Endothelial cell of umbilical vein (primary cell): ENCODE measurements around the gene HTATSF1. TPM values are rescaled to one million over a fixed set of nuclear protein-coding genes. Genes with fewer than 3 reads are reported as not detected.

ENCODE experiments used
- BruUV-seq: library from RNA; stranded (reverse); fragments of 400-500 nt; replicated peaks from 2 replicates; lab custom pipeline; 2021; lab: Mats Ljungman, UMichigan
- CTCF ChIA-PET: fragments of 300-600, 350-600 bp; sonication (Branson Sonifier 250); formaldehyde crosslinking; loops from one replicate; lab custom pipeline; 2021; ENCODE audit warnings: antibody characterized with exemption, inconsistent platforms; lab: Charles Lee
- POLR2A ChIA-PET: fragments of 300-600, 350-600 bp; sonication (Branson Sonifier 250); formaldehyde crosslinking; loops from one replicate; lab custom pipeline; 2021; ENCODE audit warnings: antibody characterized with exemption, inconsistent platforms; lab: Charles Lee
- DNase-seq: peaks from one replicate; pipeline ENCODE4 v3.0.0-alpha.2; 2011; ENCODE audit warnings: low read depth, low spot score
- FAIRE-seq: peaks from 2 replicates; lab custom pipeline; 2011; peaks lifted over from hg19 to GRCh38; lab: Jason Lieb, UNC
- H2AFZ ChIP-seq: 2 replicates; pipeline ENCODE4 v1.6.0; 2012; ENCODE audit warnings: low read depth, low read length, control low read depth, inconsistent platforms
- H3K27ac ChIP-seq: 2 replicates; pipeline ENCODE4 v1.5.1; 2011; ENCODE audit warnings: low read depth, mild to moderate bottlenecking, control low read depth, low read length, moderate library complexity; ENCODE audit not compliant: insufficient read depth
- H3K27me3 ChIP-seq, 2 experiments: 2 replicates each; pipeline versions ENCODE4 v1.6.0 to v1.6.1; 2011; ENCODE audit warnings: low read length in 2 of 2, mixed read lengths in 1 of 2; ENCODE audit not compliant: control insufficient read depth in 2 of 2, insufficient read depth in 2 of 2
- H3K36me3 ChIP-seq, 2 experiments: 2 replicates in 1 of 2; 3 replicates in 1 of 2; pipeline ENCODE4 v1.5.1; 2011; ENCODE audit warnings: low read length in 2 of 2, mild to moderate bottlenecking in 1 of 2, moderate library complexity in 1 of 2; ENCODE audit not compliant: control insufficient read depth in 2 of 2, insufficient read depth in 2 of 2; ENCODE audit errors: extremely low read depth in 1 of 2
- H3K4me1 ChIP-seq: 3 replicates; pipeline ENCODE4 v1.5.1; 2011; ENCODE audit warnings: mild to moderate bottlenecking, low read length; ENCODE audit not compliant: control insufficient read depth, insufficient read depth; ENCODE audit errors: extremely low read depth
- H3K4me2 ChIP-seq: 2 replicates; pipeline ENCODE4 v1.6.1; 2011; ENCODE audit warnings: low read length, control low read depth, mixed read lengths; ENCODE audit not compliant: insufficient read depth
- H3K4me3 ChIP-seq, 3 experiments: fragments of 200-600 bp in 1 of 3; sonication (generic), shearing (Covaris generic) in 1 of 3; replicated peaks in 1 of 3; 2 replicates each; pipeline ENCODE4 v1.5.1; 2011 to 2016; ENCODE audit warnings: control low read depth in 3 of 3, low read length in 3 of 3, mild to moderate bottlenecking in 2 of 3, inconsistent platforms in 1 of 3, low read depth in 1 of 3, moderate library complexity in 1 of 3; ENCODE audit not compliant: insufficient read depth in 1 of 3
- H3K79me2 ChIP-seq: 2 replicates; pipeline ENCODE4 v1.6.0; 2012; ENCODE audit warnings: low read length, inconsistent platforms; ENCODE audit not compliant: control insufficient read depth, insufficient read depth
- H3K9ac ChIP-seq: replicated peaks from 2 replicates; pipeline ENCODE3; 2011; ENCODE audit warnings: low read length, control low read depth; ENCODE audit not compliant: insufficient read depth; ENCODE audit errors: extremely low read depth
- H3K9me1 ChIP-seq: replicated peaks from 3 replicates; pipeline ENCODE4 v1.6.0; 2011; ENCODE audit warnings: mild to moderate bottlenecking, low read length; ENCODE audit not compliant: control insufficient read depth, insufficient read depth; ENCODE audit errors: extremely low read depth
- H3K9me3 ChIP-seq: replicated peaks from 2 replicates; pipeline ENCODE4 v1.5.1; 2012; ENCODE audit warnings: low read length, inconsistent platforms; ENCODE audit not compliant: control insufficient read depth, insufficient read depth
- H4K20me1 ChIP-seq: replicated peaks from 2 replicates; pipeline ENCODE3; 2011; ENCODE audit warnings: mild to moderate bottlenecking, low read length; ENCODE audit not compliant: control insufficient read depth, insufficient read depth; ENCODE audit errors: extremely low read depth
- CTCF ChIP-seq, 2 donors: IDR thresholded peaks; 1 replicate in 1 of 2; 2 replicates in 1 of 2; pipeline ENCODE4 v1.5.1; 2011; ENCODE audit warnings: low read length in 2 of 2, mild to moderate bottlenecking in 2 of 2, moderate library complexity in 2 of 2, control low read depth in 1 of 2, inconsistent platforms in 1 of 2, low read depth in 1 of 2; ENCODE audit not compliant: insufficient read depth in 1 of 2; ENCODE audit errors: extremely low read depth in 1 of 2
- EZH2 ChIP-seq: IDR thresholded peaks from 2 replicates; pipeline ENCODE4 v1.6.1; 2012; ENCODE audit warnings: borderline replicate concordance, low read depth, mild to moderate bottlenecking, moderate library complexity, low read length, inconsistent platforms; ENCODE audit not compliant: severe bottlenecking
- FOS ChIP-seq: IDR thresholded peaks from 2 replicates; pipeline ENCODE4 v1.6.1; 2011; ENCODE audit warnings: mild to moderate bottlenecking, low read length, moderate library complexity, borderline replicate concordance; ENCODE audit not compliant: insufficient read depth
- GATA2 ChIP-seq: IDR thresholded peaks from 2 replicates; pipeline ENCODE4 v1.7.0; 2011; ENCODE audit warnings: low read depth, mild to moderate bottlenecking, moderate library complexity, mixed read lengths, low read length; ENCODE audit not compliant: insufficient read length, insufficient read depth
- JUN ChIP-seq: IDR thresholded peaks from 2 replicates; pipeline ENCODE4 v1.6.1; 2011; ENCODE audit warnings: borderline replicate concordance, low read depth; ENCODE audit not compliant: insufficient read length, insufficient read depth
- MAX ChIP-seq: IDR thresholded peaks from 2 replicates; pipeline ENCODE4 v1.6.1; 2011; ENCODE audit not compliant: insufficient read depth, insufficient read length
- MYC ChIP-seq: IDR thresholded peaks from one replicate; pipeline ENCODE4 v1.6.1; 2011; ENCODE audit warnings: mild to moderate bottlenecking, low read depth, low read length
- POLR2A ChIP-seq: IDR thresholded peaks from 2 replicates; pipeline ENCODE4 v1.6.1; 2012; ENCODE audit warnings: low read depth, mild to moderate bottlenecking, control low read depth, low read length
- POLR2AphosphoS5 ChIP-seq: IDR thresholded peaks from 2 replicates; pipeline ENCODE4 v1.6.1; 2012; ENCODE audit warnings: low read depth, mild to moderate bottlenecking, control low read depth, low read length, moderate library complexity; ENCODE audit not compliant: insufficient read depth
- dilution Hi-C: fragments of 300-500 bp; cut with MboI; formaldehyde crosslinking; loops from one replicate; pipeline ENCODE4 v1.15.0; 2019; ENCODE audit warnings: low sequenced_read_pairs; ENCODE audit not compliant: extremely low pct_ligation_motif_present
- intact Hi-C: fragments of 100-400 bp; cut with micrococcal nuclease; formaldehyde crosslinking; loops from one replicate; pipeline ENCODE4 v1.10.0; 2022
- polyA plus RNA-seq, 4 experiments: library from polyadenylated mRNA; depleted of rRNA in 3 of 4; stranded (reverse) in 3 of 4; unstranded in 1 of 4; fragments of >200 nt; gene quantifications; 2 replicates each; pipeline versions ENCODE4 v1.2.1 to v1.2.3, GENCODE V29; 2011 to 2012; ENCODE audit warnings: missing spikeins in 1 of 4
- total RNA-seq: library from RNA; stranded (reverse); gene quantifications from 2 replicates; pipeline ENCODE4 v1.2.3, GENCODE V29; 2021

The HTATSF1 gene
- total and polyA plus RNA-seq, 2 donors (not counting 3 experiments of a cell fraction or from before 2014, with no cell fraction given), result 1.0 to 31.1 TPM

- no peak for DNase-seq
- POLR2A ChIA-PET, result interaction anchor here (0.7 kb wide), 1 partner anchor 314 kb away, joined by 10 read pairs; no protein-coding TSS in a partner anchor
- no peak for FAIRE-seq
- intact Hi-C loops, result loop anchor here (10.0 kb wide), 1 partner anchor 467 kb away; no protein-coding TSS in a partner anchor
- H3K27ac ChIP-seq, result no peak overlapping the region
- peaks cover 3% of the 10 kb centered on the region for H3K4me1 ChIP-seq
- H3K36me3 ChIP-seq, result no peaks in the 10 kb centered on the region
- no peaks in the 10 kb centered on the region for H3K9me3 ChIP-seq
- CTCF ChIA-PET, result interaction anchor here (2.2 kb wide), 1 partner anchor 463 kb away, joined by 5 read pairs; no protein-coding TSS in a partner anchor
- H3K79me2 ChIP-seq, result no peaks in the 10 kb centered on the region
- H3K4me3 ChIP-seq, result no peak overlapping the region
- dilution Hi-C loops, result no loop called here
- no peak overlapping the region for H3K4me2 ChIP-seq
- peaks cover 3 to 13% of the 10 kb centered on the region in 2 experiments for H3K27me3 ChIP-seq
- TF ChIP-seq GATA2 (no peak), POLR2AphosphoS5 (no peak), POLR2A (no peak), MAX (no peak), EZH2 (no peak), FOS (no peak), MYC (no peak), JUN (no peak), CTCF (IDR thresholded peaks at IDR 0.05; ENCODE audit: extremely low read depth in 1 of 2, insufficient read depth in 1 of 2, low read depth in 1 of 2, low read length in 2 of 2) (no peak)
- H3K9ac ChIP-seq, result no peak overlapping the region
- no peaks in the 10 kb centered on the region for H3K9me1 ChIP-seq
- no peaks in the 10 kb centered on the region for H4K20me1 ChIP-seq
- BruUV-seq, result no TSS peak
- no peak overlapping the region for H2AFZ ChIP-seq
Measured at GRCh38 chrX:136491832-136492231, 5.6 kb upstream of the HTATSF1 start.
